Measurements from ENCODE around the gene UBE2L3. TPM values are rescaled to one million over a fixed set of nuclear protein-coding genes. Genes with fewer than 3 reads are reported as not detected.

UBE2L3 gene
- total and polyA plus RNA-seq, 2 of the 13 experiments (the other 11 are each of a cell fraction or from before 2014, with no cell fraction given), result 30.2 to 58.1 TPM

GRCh38 chr22:21666786-21667185, 99.3 kb downstream of the UBE2L3 start:
- Histone ChIP-seq H2AFZ (ENCODE audit: low read length) (no peak overlapping the region), H3K79me2 (ENCODE audit: insufficient read depth, low read length) (peaks cover 12% of the 10 kb centered on the region), H3K36me3 (replicated peaks in 1 of 2; ENCODE audit: control insufficient read depth in 1 of 2, insufficient read depth in 2 of 2, low read length in 2 of 2) (peaks cover 5 to 20% of the 10 kb centered on the region in 2 experiments; a peak in 4 of 5 replicates), H3K27me3 (ENCODE audit: control insufficient read depth in 1 of 2, insufficient read depth in 2 of 2, low read length in 2 of 2) (no peaks in the 10 kb centered on the region), H3K4me3 (replicated peaks in 1 of 3; ENCODE audit: insufficient read depth in 1 of 3, low read depth in 2 of 3, low read length in 3 of 3) (peak overlapping the region; percentile 70 to 92 (median 87); a peak in 5 of 6 replicates), H3K27ac (ENCODE audit: extremely low read length, insufficient read depth, low read length) (peak overlapping the region; percentile 99), H3K4me1 (ENCODE audit: insufficient read depth, low read length) (peaks cover 16% of the 10 kb centered on the region), H4K20me1 (ENCODE audit: insufficient read depth, low read length) (no peaks in the 10 kb centered on the region; the same call in 1 of the 2 replicates), H3K9ac (ENCODE audit: insufficient read depth, low read depth, low read length) (peak overlapping the region; percentile 89), H3K9me3 (ENCODE audit: low read length) (no peaks in the 10 kb centered on the region), H3K4me2 (ENCODE audit: low read depth, low read length) (peak overlapping the region; percentile 88)
- in situ Hi-C loops (cut with HindIII; ENCODE audit: extremely low pct_ligation_motif_present, low pct_unique_long_range_greater_than_20kb), result loop anchor here (10.0 kb wide), 1 partner anchor 48 kb away; no protein-coding TSS in a partner anchor
- no peak for FAIRE-seq
- WGBS (ENCODE audit: low lambda C conversion rate), result 48% methylated on average over 16 of the region's 16 CpGs
- CTCF ChIA-PET (ENCODE audit: low intra/inter-chr PET ratio, low total read pairs), result no interaction called here
- BruUV-seq (replicated peaks), result no TSS peak
- DNase-seq (ENCODE audit: low spot score), result no peak
- intact Hi-C loops (cut with micrococcal nuclease; ENCODE audit: unreplicated experiment), result no loop called here
- TF ChIP-seq ZNF770 (CRISPR knock-in tag; IDR thresholded peaks at IDR 0.05), result 0 out of 2 replicates have a peak, but pooled peaks have one; percentile 33
- TF ChIP-seq, protein P1, sequence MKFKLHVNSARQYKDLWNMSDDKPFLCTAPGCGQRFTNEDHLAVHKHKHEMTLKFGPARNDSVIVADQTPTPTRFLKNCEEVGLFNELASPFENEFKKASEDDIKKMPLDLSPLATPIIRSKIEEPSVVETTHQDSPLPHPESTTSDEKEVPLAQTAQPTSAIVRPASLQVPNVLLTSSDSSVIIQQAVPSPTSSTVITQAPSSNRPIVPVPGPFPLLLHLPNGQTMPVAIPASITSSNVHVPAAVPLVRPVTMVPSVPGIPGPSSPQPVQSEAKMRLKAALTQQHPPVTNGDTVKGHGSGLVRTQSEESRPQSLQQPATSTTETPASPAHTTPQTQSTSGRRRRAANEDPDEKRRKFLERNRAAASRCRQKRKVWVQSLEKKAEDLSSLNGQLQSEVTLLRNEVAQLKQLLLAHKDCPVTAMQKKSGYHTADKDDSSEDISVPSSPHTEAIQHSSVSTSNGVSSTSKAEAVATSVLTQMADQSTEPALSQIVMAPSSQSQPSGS (CRISPR knock-in tag; IDR thresholded peaks at IDR 0.05), result no peak
- no peak for ATAC-seq
- POLR2A ChIA-PET, result interaction anchor here (0.6 to 4.1 kb wide), 8 partner anchors 9 to 191 kb away, joined by 3 to 27 read pairs (median 6); partner anchors contain the start of genes CCDC116, SDF2L1 and YPEL1

- ChIA-PET CTCF (ENCODE audit: low intra/inter-chr PET ratio, low total read pairs) (no interaction called here), POLR2A (interaction anchor here (4.1 kb wide), 1 partner anchor 9 kb away, joined by 27 read pairs; no protein-coding TSS in a partner anchor)
- no peak overlapping the region for H3K4me3 ChIP-seq (replicated peaks in 1 of 3; ENCODE audit: insufficient read depth in 1 of 3, low read depth in 2 of 3, low read length in 3 of 3)
- FAIRE-seq, result no peak
- intact Hi-C loops (cut with micrococcal nuclease; ENCODE audit: unreplicated experiment), result no loop called here
- H3K9me3 ChIP-seq (ENCODE audit: low read length), result no peaks in the 10 kb centered on the region
- H4K20me1 ChIP-seq (ENCODE audit: insufficient read depth, low read length), result no peaks in the 10 kb centered on the region; the same call in 1 of the 2 replicates
- H3K4me1 ChIP-seq (ENCODE audit: insufficient read depth, low read length), result peaks cover 20% of the 10 kb centered on the region
- no peak overlapping the region for H3K9ac ChIP-seq (ENCODE audit: insufficient read depth, low read depth, low read length)
- WGBS (ENCODE audit: low lambda C conversion rate), result 96% methylated on average over 9 of the region's 9 CpGs
- ATAC-seq, result no peak
- in situ Hi-C loops (cut with HindIII; ENCODE audit: extremely low pct_ligation_motif_present, low pct_unique_long_range_greater_than_20kb), result loop anchor here (10.0 kb wide), 1 partner anchor 46 kb away; no protein-coding TSS in a partner anchor
- H3K36me3 ChIP-seq (replicated peaks in 1 of 2; ENCODE audit: control insufficient read depth in 1 of 2, insufficient read depth in 2 of 2, low read length in 2 of 2), result peaks cover 17 to 42% of the 10 kb centered on the region in 2 experiments
- no peak overlapping the region for H3K4me2 ChIP-seq (ENCODE audit: low read depth, low read length)
- no peak overlapping the region for H2AFZ ChIP-seq (ENCODE audit: low read length)
- H3K27me3 ChIP-seq (ENCODE audit: control insufficient read depth in 1 of 2, insufficient read depth in 2 of 2, low read length in 2 of 2), result no peaks in the 10 kb centered on the region
- no TSS peak for BruUV-seq (replicated peaks)
- no peak for DNase-seq (ENCODE audit: low spot score)
- H3K79me2 ChIP-seq (ENCODE audit: insufficient read depth, low read length), result peaks cover 12% of the 10 kb centered on the region
- H3K27ac ChIP-seq (ENCODE audit: extremely low read length, insufficient read depth, low read length), result no peak overlapping the region
- no peak for TF ChIP-seq SETDB1 (CRISPR knock-in tag; IDR thresholded peaks at IDR 0.05; ENCODE audit: borderline replicate concordance)
- no peak for TF ChIP-seq ATF7 (IDR thresholded peaks at IDR 0.05)
- no peak for TF ChIP-seq ATF7 (CRISPR knock-in tag; IDR thresholded peaks at IDR 0.05)
- TF ChIP-seq MEIS2 (CRISPR knock-in tag; IDR thresholded peaks at IDR 0.05), result no peak
- TF ChIP-seq SMARCE1 (IDR thresholded peaks at IDR 0.05; ENCODE audit: borderline replicate concordance), result no peak
- TF ChIP-seq ZNF451 (CRISPR knock-in tag; IDR thresholded peaks at IDR 0.05), result no peak
- TF ChIP-seq PRPF4 (IDR thresholded peaks at IDR 0.05; ENCODE audit: low read depth, low read length, poor library complexity, severe bottlenecking), result no peak
- no peak for TF ChIP-seq ZNF746 (CRISPR knock-in tag; IDR thresholded peaks at IDR 0.05)
- TF ChIP-seq NPAS2 (CRISPR knock-in tag; IDR thresholded peaks at IDR 0.05; ENCODE audit: borderline replicate concordance), result no peak
- no peak for TF ChIP-seq ARNT (IDR thresholded peaks at IDR 0.05)
- TF ChIP-seq, protein P2, sequence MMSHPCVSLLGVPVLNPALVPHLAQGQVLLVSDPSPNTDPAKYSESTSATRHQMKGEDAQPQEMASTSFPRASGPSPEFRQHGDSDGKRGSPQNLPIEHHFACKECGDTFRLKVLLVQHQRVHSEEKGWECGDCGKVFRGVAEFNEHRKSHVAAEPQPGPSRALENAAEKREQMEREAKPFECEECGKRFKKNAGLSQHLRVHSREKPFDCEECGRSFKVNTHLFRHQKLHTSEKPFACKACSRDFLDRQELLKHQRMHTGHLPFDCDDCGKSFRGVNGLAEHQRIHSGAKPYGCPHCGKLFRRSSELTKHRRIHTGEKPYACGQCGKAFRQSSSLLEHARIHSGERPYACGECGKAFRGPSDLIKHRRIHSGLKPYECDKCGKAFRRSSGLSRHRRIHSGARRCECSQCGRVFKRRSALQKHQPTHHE (CRISPR knock-in tag; IDR thresholded peaks at IDR 0.05; ENCODE audit: borderline replicate concordance), result no peak
- TF ChIP-seq SRSF9 (IDR thresholded peaks at IDR 0.05; ENCODE audit: borderline replicate concordance, insufficient read depth, low read depth, low read length, poor library complexity, severe bottlenecking), result no peak
These were observed 101.5 kb downstream of the UBE2L3 start for GRCh38 chr22:21669026-21669425.
